Measurements from ENCODE around the gene DMAC1. TPM values are rescaled to one million over a fixed set of nuclear protein-coding genes. Genes with fewer than 3 reads are reported as not detected.

The DMAC1 gene
- total and polyA plus RNA-seq, 5 donors from 2014 or later: 18.7 to 93.4 (median 57.7) TPM

DNA sequence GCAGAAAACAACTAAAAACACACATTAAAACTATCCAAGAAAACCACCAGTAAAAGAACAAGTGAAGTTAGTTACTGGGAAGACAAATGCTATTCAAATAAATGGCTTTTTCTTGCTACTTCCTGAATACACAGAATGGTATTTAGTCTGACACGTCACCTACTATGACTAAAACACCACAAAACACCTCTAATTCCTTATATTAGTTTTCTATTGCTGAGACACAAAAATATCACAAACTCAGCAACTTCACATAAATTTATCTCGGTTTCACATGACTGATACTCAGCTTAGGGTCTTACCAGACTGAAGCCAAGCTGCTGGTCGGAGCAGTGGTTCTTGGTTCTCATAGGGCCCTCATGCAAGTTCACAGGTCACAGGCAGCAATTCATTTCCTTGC is 5.4 kb downstream of the DMAC1 start:
- DNase-seq (peak in 1 of 3 donors; percentile 51), ATAC-seq (ENCODE audit: low read depth in 2 of 2) (no peak)
- Mint-ChIP-seq H3K36me3 (peaks cover 48% of the 10 kb centered on the region), H3K27me3 (no peaks in the 10 kb centered on the region), H3K27ac (peak overlapping the region; percentile 75 to 96 (median 90)), H3K9me3 (no peaks in the 10 kb centered on the region), H3K4me3 (peak overlapping the region in 2 of 4 donors; percentile 29 to 62), H3K4me1 (peaks cover 40 to 69% (median 48%) of the 10 kb centered on the region in 4 donors)
- peak overlapping the region; percentile 22 for H3K4me3 ChIP-seq (ENCODE audit: low read depth, low read length)
- peaks cover 45% of the 10 kb centered on the region for H3K36me3 ChIP-seq (ENCODE audit: control insufficient read depth, insufficient read depth, low read length)
- H3K27ac ChIP-seq (ENCODE audit: insufficient read depth, low read length, poor library complexity, severe bottlenecking): no peak overlapping the region
- H3K4me1 ChIP-seq (ENCODE audit: control insufficient read depth, insufficient read depth, low read length, poor library complexity, severe bottlenecking): peaks cover 21% of the 10 kb centered on the region
- no peaks in the 10 kb centered on the region for H3K27me3 ChIP-seq (ENCODE audit: control insufficient read depth, insufficient read depth, low read length)
- H3K9me3 ChIP-seq (ENCODE audit: control insufficient read depth in 2 of 2, low read length in 2 of 2): no peaks in the 10 kb centered on the region

DNA sequence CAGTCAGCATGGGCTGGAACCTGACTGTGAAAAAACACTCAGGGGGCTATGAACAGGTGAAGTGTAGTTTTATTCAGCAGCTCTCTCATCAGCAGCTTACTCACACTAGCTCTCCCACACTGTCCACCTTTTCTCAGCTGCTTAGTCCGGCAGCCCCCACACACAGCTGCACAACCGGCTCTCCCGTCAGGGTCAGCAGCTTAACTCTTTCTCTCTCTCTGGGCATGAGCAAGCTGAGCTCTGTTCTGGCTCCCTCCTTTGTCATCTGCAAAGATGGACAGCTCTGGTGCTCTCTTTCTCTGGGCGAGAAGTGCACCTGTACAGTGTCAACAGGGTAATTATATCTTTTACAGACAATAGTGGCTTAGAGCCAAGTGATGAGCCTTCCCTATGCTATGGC is 8.2 kb downstream of the DMAC1 start:
- no peaks in the 10 kb centered on the region for H3K9me3 ChIP-seq (ENCODE audit: control insufficient read depth in 2 of 2, low read length in 2 of 2)
- H3K27ac Mint-ChIP-seq: peak overlapping the region; percentile 3 to 64 (median 53)
- H3K4me1 Mint-ChIP-seq: peaks cover 21 to 45% (median 29%) of the 10 kb centered on the region in 4 donors
- no peak overlapping the region for H3K27ac ChIP-seq (ENCODE audit: insufficient read depth, low read length, poor library complexity, severe bottlenecking)
- no peaks in the 10 kb centered on the region for H3K9me3 Mint-ChIP-seq
- H3K4me3 Mint-ChIP-seq: peak overlapping the region in 1 of 4 donors; percentile 50
- peaks cover 36% of the 10 kb centered on the region for H3K36me3 ChIP-seq (ENCODE audit: control insufficient read depth, insufficient read depth, low read length)
- ATAC-seq (ENCODE audit: low read depth in 2 of 2) (no peak), DNase-seq (no peak)
- H3K36me3 Mint-ChIP-seq: peaks cover 38% of the 10 kb centered on the region
- H3K4me1 ChIP-seq (ENCODE audit: control insufficient read depth, insufficient read depth, low read length, poor library complexity, severe bottlenecking): peaks cover 7% of the 10 kb centered on the region
- H3K27me3 Mint-ChIP-seq: no peaks in the 10 kb centered on the region
- H3K27me3 ChIP-seq (ENCODE audit: control insufficient read depth, insufficient read depth, low read length): no peaks in the 10 kb centered on the region
- no peak overlapping the region for H3K4me3 ChIP-seq (ENCODE audit: low read depth, low read length)

- Mint-ChIP-seq H3K4me3 (no peak overlapping the region), H3K27me3 (no peaks in the 10 kb centered on the region), H3K36me3 (peaks cover 32% of the 10 kb centered on the region), H3K27ac (peak overlapping the region in 2 of 3 donors; percentile 3 to 78), H3K4me1 (peaks cover 15 to 39% (median 23%) of the 10 kb centered on the region in 4 donors), H3K9me3 (no peaks in the 10 kb centered on the region)
- Histone ChIP-seq H3K36me3 (ENCODE audit: control insufficient read depth, insufficient read depth, low read length) (peaks cover 30% of the 10 kb centered on the region), H3K4me3 (ENCODE audit: low read depth, low read length) (no peak overlapping the region), H3K4me1 (ENCODE audit: control insufficient read depth, insufficient read depth, low read length, poor library complexity, severe bottlenecking) (peaks cover 7% of the 10 kb centered on the region), H3K9me3 (ENCODE audit: control insufficient read depth in 2 of 2, low read length in 2 of 2) (no peaks in the 10 kb centered on the region), H3K27me3 (ENCODE audit: control insufficient read depth, insufficient read depth, low read length) (no peaks in the 10 kb centered on the region), H3K27ac (ENCODE audit: insufficient read depth, low read length, poor library complexity, severe bottlenecking) (no peak overlapping the region)
- DNase-seq (no peak), ATAC-seq (ENCODE audit: low read depth in 2 of 2) (no peak)
Observed at GRCh38 chr9:7790819-7791182, 8.8 kb downstream of the DMAC1 start.

- peaks cover 7% of the 10 kb centered on the region for H3K4me1 ChIP-seq (ENCODE audit: control insufficient read depth, insufficient read depth, low read length, poor library complexity, severe bottlenecking)
- H3K27me3 Mint-ChIP-seq: no peaks in the 10 kb centered on the region
- H3K4me3 Mint-ChIP-seq: no peak overlapping the region
- H3K27ac Mint-ChIP-seq: no peak overlapping the region
- no peak overlapping the region for H3K4me3 ChIP-seq (ENCODE audit: low read depth, low read length)
- H3K9me3 Mint-ChIP-seq: no peaks in the 10 kb centered on the region
- H3K4me1 Mint-ChIP-seq: peaks cover 10 to 39% (median 21%) of the 10 kb centered on the region in 4 donors
- no peaks in the 10 kb centered on the region for H3K27me3 ChIP-seq (ENCODE audit: control insufficient read depth, insufficient read depth, low read length)
- ATAC-seq (ENCODE audit: low read depth in 2 of 2): no peak
- no peak for DNase-seq
- peaks cover 28% of the 10 kb centered on the region for H3K36me3 Mint-ChIP-seq
- no peaks in the 10 kb centered on the region for H3K9me3 ChIP-seq (ENCODE audit: control insufficient read depth in 2 of 2, low read length in 2 of 2)
- H3K36me3 ChIP-seq (ENCODE audit: control insufficient read depth, insufficient read depth, low read length): peaks cover 25% of the 10 kb centered on the region
- no peak overlapping the region for H3K27ac ChIP-seq (ENCODE audit: insufficient read depth, low read length, poor library complexity, severe bottlenecking)
Observed at GRCh38 chr9:7790022-7790818, 9.4 kb downstream of the DMAC1 start.

- no peaks in the 10 kb centered on the region for H3K27me3 ChIP-seq (ENCODE audit: control insufficient read depth, insufficient read depth, low read length)
- no peaks in the 10 kb centered on the region for H3K9me3 Mint-ChIP-seq
- H3K4me1 Mint-ChIP-seq: peaks cover 16 to 40% (median 20%) of the 10 kb centered on the region in 4 donors
- H3K9me3 ChIP-seq (ENCODE audit: control insufficient read depth in 2 of 2, low read length in 2 of 2): no peaks in the 10 kb centered on the region
- H3K4me3 ChIP-seq (ENCODE audit: low read depth, low read length): no peak overlapping the region
- no peak overlapping the region for H3K27ac Mint-ChIP-seq
- peaks cover 6% of the 10 kb centered on the region for H3K4me1 ChIP-seq (ENCODE audit: control insufficient read depth, insufficient read depth, low read length, poor library complexity, severe bottlenecking)
- H3K4me3 Mint-ChIP-seq: no peak overlapping the region
- ATAC-seq (ENCODE audit: low read depth in 2 of 2): no peak
- no peak overlapping the region for H3K27ac ChIP-seq (ENCODE audit: insufficient read depth, low read length, poor library complexity, severe bottlenecking)
- H3K36me3 ChIP-seq (ENCODE audit: control insufficient read depth, insufficient read depth, low read length): peaks cover 12% of the 10 kb centered on the region
- H3K36me3 Mint-ChIP-seq: peaks cover 24% of the 10 kb centered on the region
- no peaks in the 10 kb centered on the region for H3K27me3 Mint-ChIP-seq
- DNase-seq: no peak
Observed at GRCh38 chr9:7788772-7789171, 10.8 kb downstream of the DMAC1 start.

DNA sequence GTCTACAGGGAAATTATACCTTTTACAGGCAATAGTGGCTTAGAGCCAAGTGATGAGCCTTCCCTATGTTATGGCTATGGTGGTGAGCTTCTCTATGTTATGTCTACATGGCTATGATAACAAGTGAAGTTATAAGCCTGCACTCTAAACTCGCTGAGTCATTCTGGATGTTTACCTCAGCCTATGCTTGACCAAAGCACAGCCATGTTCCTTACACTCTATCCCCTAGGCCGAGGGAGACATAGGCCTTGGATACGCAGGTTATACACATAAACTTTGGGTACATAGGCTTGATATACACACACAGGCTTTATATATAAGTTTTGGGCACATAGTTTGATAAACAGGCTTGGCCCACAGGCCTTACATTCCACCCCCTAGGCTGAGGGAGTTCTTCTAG is 13.8 kb downstream of the DMAC1 start:
- Histone ChIP-seq H3K27ac (ENCODE audit: insufficient read depth, low read length, poor library complexity, severe bottlenecking) (no peak overlapping the region), H3K4me3 (ENCODE audit: low read depth, low read length) (no peak overlapping the region), H3K36me3 (ENCODE audit: control insufficient read depth, insufficient read depth, low read length) (peaks cover 1% of the 10 kb centered on the region), H3K27me3 (ENCODE audit: control insufficient read depth, insufficient read depth, low read length) (no peaks in the 10 kb centered on the region), H3K9me3 (ENCODE audit: control insufficient read depth in 2 of 2, low read length in 2 of 2) (no peaks in the 10 kb centered on the region), H3K4me1 (ENCODE audit: control insufficient read depth, insufficient read depth, low read length, poor library complexity, severe bottlenecking) (peaks cover 7% of the 10 kb centered on the region)
- no peak for ATAC-seq (ENCODE audit: low read depth in 2 of 2)
- Mint-ChIP-seq H3K9me3 (no peaks in the 10 kb centered on the region), H3K27ac (peak overlapping the region in 2 of 3 donors; percentile 66 to 72), H3K4me1 (peaks cover 9 to 22% (median 15%) of the 10 kb centered on the region in 4 donors), H3K27me3 (peaks cover 4% of the 10 kb centered on the region), H3K36me3 (no peaks in the 10 kb centered on the region), H3K4me3 (peak overlapping the region in 2 of 4 donors; percentile 22 to 30)
- DNase-seq: no peak

GRCh38 chr9:7784472-7784871 is 15.1 kb downstream of the DMAC1 start:
- Mint-ChIP-seq H3K4me1 (peaks cover 9 to 22% (median 15%) of the 10 kb centered on the region in 4 donors), H3K36me3 (no peaks in the 10 kb centered on the region), H3K4me3 (peak overlapping the region; percentile 44 to 73 (median 72)), H3K27ac (peak overlapping the region; percentile 37 to 91 (median 69)), H3K9me3 (no peaks in the 10 kb centered on the region), H3K27me3 (peaks cover 4% of the 10 kb centered on the region)
- no peaks in the 10 kb centered on the region for H3K27me3 ChIP-seq (ENCODE audit: control insufficient read depth, insufficient read depth, low read length)
- H3K9me3 ChIP-seq (ENCODE audit: control insufficient read depth in 2 of 2, low read length in 2 of 2): no peaks in the 10 kb centered on the region
- DNase-seq (peak in 2 of 3 donors; percentile 52 to 61), ATAC-seq (ENCODE audit: low read depth in 2 of 2) (peak; percentile 57 to 63)
- H3K4me3 ChIP-seq (ENCODE audit: low read depth, low read length): peak overlapping the region; percentile 77
- peaks cover 7% of the 10 kb centered on the region for H3K4me1 ChIP-seq (ENCODE audit: control insufficient read depth, insufficient read depth, low read length, poor library complexity, severe bottlenecking)
- H3K27ac ChIP-seq (ENCODE audit: insufficient read depth, low read length, poor library complexity, severe bottlenecking): peak overlapping the region; percentile 45
- H3K36me3 ChIP-seq (ENCODE audit: control insufficient read depth, insufficient read depth, low read length): no peaks in the 10 kb centered on the region

All from CD4-positive, CD25-positive, alpha-beta regulatory T cell (primary cell).